ENCODE results near the gene RNF4. TPM values are rescaled to one million over a fixed set of nuclear protein-coding genes. Genes with fewer than 3 reads are reported as not detected.
A peak's percentile ranks its signal among the peaks of the same experiment; 100 is the strongest.

Gene RNF4
- total and polyA plus RNA-seq, 10 of the 15 experiments (the other 5 are each of a cell fraction or from before 2014, with no cell fraction given), result 34.9 to 145 (median 76.1) TPM

GRCh38 chr4:2484993-2485392 is 16.1 kb downstream of the RNF4 start (continued):
- TF ChIP-seq ZNF384 (IDR thresholded peaks at IDR 0.05; ENCODE audit: borderline replicate concordance, low read depth, low read length), result no peak
- 0 out of 2 replicates have a peak, but pooled peaks have one; percentile 74 for TF ChIP-seq HDGF (IDR thresholded peaks at IDR 0.05)
- TF ChIP-seq TCF3 (IDR thresholded peaks at IDR 0.05; ENCODE audit: borderline replicate concordance, insufficient read depth, low read depth, low read length), result peak; percentile 85; the same call in 1 of the 2 replicates
- peak; percentile 92 for TF ChIP-seq IKZF1 (conservative IDR thresholded peaks at IDR 0.05)
- TF ChIP-seq POU2F2 (IDR thresholded peaks at IDR 0.05; ENCODE audit: borderline replicate concordance, low read depth, low read length), result peak; percentile 59; the same call in 1 of the 3 replicates
- TF ChIP-seq POLR2AphosphoS5 (IDR thresholded peaks at IDR 0.05; ENCODE audit: low read length), result peak; percentile 57; the same call in 1 of the 2 replicates
- TF ChIP-seq ZNF24 (IDR thresholded peaks at IDR 0.05), result no peak
- TF ChIP-seq PML (IDR thresholded peaks at IDR 0.05; ENCODE audit: low read length), result no peak
- no peak for TF ChIP-seq JUND (IDR thresholded peaks at IDR 0.05; ENCODE audit: low read depth, low read length)
- no peak; the same call in 1 of the 2 replicates for TF ChIP-seq NKRF (conservative IDR thresholded peaks at IDR 0.05)
- no peak for TF ChIP-seq SMAD1 (IDR thresholded peaks at IDR 0.05; ENCODE audit: low read depth, partially characterized antibody)
- 0 out of 2 replicates have a peak, but pooled peaks have one; percentile 24 for TF ChIP-seq ATF2 (IDR thresholded peaks at IDR 0.05; ENCODE audit: low read length)
- TF ChIP-seq EP300 (IDR thresholded peaks at IDR 0.05; ENCODE audit: borderline replicate concordance in 1 of 2, control insufficient read depth in 1 of 2, low read depth in 2 of 2, low read length in 2 of 2), result 0 out of 4 replicates have a peak, but pooled peaks of 1 of the 2 experiments have one; percentile 22
- TF ChIP-seq DPF2 (IDR thresholded peaks at IDR 0.05), result peak; percentile 67; the same call in 1 of the 2 replicates
- TF ChIP-seq MEF2A (IDR thresholded peaks at IDR 0.05; ENCODE audit: insufficient read depth, low read depth, low read length), result no peak
- peak; percentile 80 for TF ChIP-seq EED (IDR thresholded peaks at IDR 0.05; ENCODE audit: low read depth)
- TF ChIP-seq PKNOX1 (IDR thresholded peaks at IDR 0.05), result peak; percentile 93
- no peak for TF ChIP-seq SREBF1 (IDR thresholded peaks at IDR 0.05; ENCODE audit: low read length)
- no peak for TF ChIP-seq CBFB (IDR thresholded peaks at IDR 0.05; ENCODE audit: low read depth)
- peak; percentile 29 for TF ChIP-seq SKIL (IDR thresholded peaks at IDR 0.05; ENCODE audit: low read depth, poor library complexity, severe bottlenecking)
- peak; percentile 95 for TF ChIP-seq SPI1 (IDR thresholded peaks at IDR 0.05; ENCODE audit: borderline replicate concordance, insufficient read depth, low read depth, low read length)
- TF ChIP-seq CREM (IDR thresholded peaks at IDR 0.05; ENCODE audit: low read depth), result peak; percentile 64; the same call in 1 of the 2 replicates
- TF ChIP-seq SUZ12 (IDR thresholded peaks at IDR 0.05; ENCODE audit: unreplicated experiment), result no peak

All from GM12878 (cell line).